ENCODE data around the gene MACIR. TPM values are rescaled to one million over a fixed set of nuclear protein-coding genes. Genes with fewer than 3 reads are reported as not detected.

The MACIR gene
- total RNA-seq, 1 donor from 2014 or later: 0.63 TPM

DNA sequence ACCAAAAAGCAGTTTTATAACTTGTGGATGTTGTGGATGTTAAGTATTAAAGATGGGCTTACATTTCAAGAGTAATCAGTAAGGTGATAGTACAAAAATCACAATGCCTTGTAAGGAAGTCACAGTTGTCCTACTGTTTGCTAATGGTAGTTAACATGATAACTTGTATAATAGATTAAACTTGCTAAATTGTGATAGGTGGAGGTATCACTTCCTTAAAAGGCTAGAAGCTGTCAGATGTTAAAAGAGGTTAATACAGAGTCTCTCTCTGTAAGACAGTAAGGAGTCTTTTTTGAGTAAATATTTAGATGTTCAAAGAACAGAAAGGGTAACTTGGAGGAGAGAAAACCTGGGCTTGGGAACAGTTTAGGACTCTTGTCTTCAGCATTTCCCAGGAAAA lies 14.2 kb upstream of the MACIR start:
- no peak for DNase-seq (ENCODE audit: low spot score)
- no peak for ATAC-seq

DNA sequence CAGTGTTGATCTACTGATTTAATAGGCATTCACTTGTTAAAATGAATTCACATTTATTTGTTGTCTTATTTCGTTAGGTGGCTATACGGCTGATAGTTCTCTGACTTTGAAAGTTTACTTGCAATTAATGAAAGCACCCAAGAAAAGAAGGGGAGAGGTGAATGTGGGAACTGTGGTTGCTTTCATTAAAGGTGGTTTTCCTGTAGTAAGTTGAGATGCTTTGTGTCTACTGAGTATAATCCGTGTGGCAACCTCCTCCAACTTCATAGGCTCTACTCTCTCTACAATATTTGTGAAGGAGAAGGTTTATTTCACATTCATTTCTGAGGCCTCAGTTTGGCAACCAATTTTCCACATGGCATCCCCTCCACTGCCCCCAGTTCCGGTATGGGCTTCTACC lies 12.8 kb upstream of the MACIR start:
- ATAC-seq (no peak), DNase-seq (ENCODE audit: low spot score) (no peak)

GRCh38 chr5:103247118-103247517 lies 11.4 kb upstream of the MACIR start:
- DNase-seq (ENCODE audit: low spot score) (no peak), ATAC-seq (no peak)

DNA sequence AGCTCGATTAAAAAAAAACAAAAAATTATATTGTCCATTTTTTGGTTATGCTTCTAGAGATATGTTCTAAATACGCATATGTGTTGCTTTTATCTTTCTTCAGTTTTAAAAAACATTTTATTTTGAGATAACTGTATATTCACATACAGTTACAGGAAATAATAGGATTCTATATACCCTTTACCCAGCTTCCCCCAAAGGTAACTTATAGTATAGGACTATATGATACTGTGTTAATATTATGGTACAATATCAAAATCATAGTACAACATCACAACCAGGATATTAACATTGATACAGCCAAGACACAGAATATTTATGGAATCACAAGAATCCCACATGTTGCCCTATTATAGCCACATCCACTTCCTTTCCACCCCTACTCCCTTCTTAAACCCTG lies 9.5 kb upstream of the MACIR start:
- DNase-seq (ENCODE audit: low spot score) (no peak), ATAC-seq (no peak)

DNA sequence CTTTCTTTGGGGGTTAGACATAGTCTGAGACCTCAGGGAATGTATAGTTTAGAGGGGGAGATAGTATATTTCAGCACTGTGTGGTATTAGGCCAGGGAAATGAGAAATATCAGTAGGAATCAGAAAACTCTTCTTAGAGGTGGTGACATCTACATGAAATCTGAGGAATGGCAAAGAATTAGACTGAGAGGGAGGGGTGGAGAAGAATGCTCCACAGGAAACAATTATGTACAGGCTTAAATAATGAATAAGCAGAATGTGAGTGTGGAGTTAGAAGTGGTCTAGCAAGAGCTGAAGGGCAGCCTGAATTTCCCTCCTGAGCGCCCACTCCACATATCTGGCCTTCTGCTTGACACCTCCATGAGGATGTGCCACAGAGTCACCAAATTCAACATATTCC lies 3.6 kb upstream of the MACIR start:
- ATAC-seq (no peak), DNase-seq (ENCODE audit: low spot score) (no peak)

DNA sequence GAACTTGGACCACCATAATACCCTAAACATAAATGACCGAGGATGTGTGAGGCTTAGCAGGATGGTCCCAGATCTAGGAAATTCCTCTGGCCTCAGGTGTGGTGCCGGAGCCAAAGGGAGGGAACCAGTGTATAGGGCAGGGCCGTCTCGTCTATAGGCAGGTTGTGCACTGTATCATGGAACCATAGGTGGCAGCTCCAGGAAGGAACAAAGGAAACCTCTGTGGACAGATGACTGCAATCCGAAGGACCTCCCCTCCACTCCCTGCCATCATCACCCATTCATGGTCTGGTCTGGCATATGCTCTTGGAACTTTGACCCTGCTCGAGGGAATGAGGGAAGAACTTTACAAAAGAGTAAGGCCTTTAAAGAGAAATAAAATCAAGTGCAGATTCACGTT lies 2.9 kb upstream of the MACIR start:
- no peak for DNase-seq (ENCODE audit: low spot score)
- no peak for ATAC-seq

GRCh38 chr5:103256178-103256577 lies 2.4 kb upstream of the MACIR start:
- no peak for ATAC-seq
- DNase-seq (ENCODE audit: low spot score): no peak

- DNase-seq (ENCODE audit: low spot score): peak; percentile 64
- ATAC-seq: peak; percentile 48
These were observed 568 bp downstream of the MACIR start for GRCh38 chr5:103258957-103259704.

- DNase-seq (ENCODE audit: low spot score) (no peak), ATAC-seq (peak; percentile 4)
These were observed 1.3 kb downstream of the MACIR start for GRCh38 chr5:103259705-103260355.

GRCh38 chr5:103260951-103261350 lies 2.4 kb downstream of the MACIR start:
- no peak for DNase-seq (ENCODE audit: low spot score)
- no peak for ATAC-seq

- DNase-seq (ENCODE audit: low spot score) (no peak), ATAC-seq (no peak)
These were observed 3.9 kb downstream of the MACIR start for GRCh38 chr5:103262422-103262871.

- no peak for DNase-seq (ENCODE audit: low spot score)
- no peak for ATAC-seq
These were observed 4.5 kb downstream of the MACIR start for GRCh38 chr5:103263054-103263453.

- DNase-seq (ENCODE audit: low spot score) (no peak), ATAC-seq (no peak)
These were observed 5.9 kb downstream of the MACIR start for GRCh38 chr5:103264508-103264907.

GRCh38 chr5:103270581-103270980 lies 12.0 kb downstream of the MACIR start:
- DNase-seq (ENCODE audit: low spot score) (no peak), ATAC-seq (no peak)

DNA sequence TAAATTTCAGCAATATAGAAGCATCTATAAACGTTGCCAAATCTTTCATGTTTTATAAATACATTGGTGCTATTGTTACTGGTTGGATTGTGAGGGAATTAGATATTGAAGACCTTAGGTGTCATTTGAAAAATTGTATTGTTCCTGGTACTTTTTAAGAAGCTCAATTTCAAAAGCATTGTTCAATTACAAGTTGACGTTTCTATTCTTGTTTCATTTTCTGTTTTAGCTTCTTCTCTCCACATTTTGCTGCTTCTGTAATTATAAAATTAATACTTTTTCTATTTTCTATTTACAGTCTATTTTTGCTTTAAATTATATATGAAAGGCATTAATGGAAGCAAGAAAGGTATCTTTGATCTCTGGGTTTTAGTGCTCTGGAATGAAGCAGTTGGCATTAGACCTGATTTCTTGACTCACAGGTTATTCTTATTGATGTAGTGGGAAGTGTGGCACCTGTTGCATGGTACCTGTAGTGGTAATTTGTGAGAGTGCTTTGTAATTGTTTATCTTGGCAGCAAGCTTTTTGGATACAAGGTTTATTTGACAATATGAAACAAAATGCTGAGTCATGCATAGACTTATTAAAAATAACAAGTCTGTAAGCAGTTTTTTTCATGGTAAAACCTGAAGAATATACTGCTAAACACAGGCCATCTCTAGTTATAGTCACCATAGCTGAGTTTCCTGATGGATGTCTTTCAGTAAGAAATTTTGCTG lies 13.2 kb downstream of the MACIR start:
- DNase-seq (ENCODE audit: low spot score) (no peak), ATAC-seq (no peak)

GRCh38 chr5:103272377-103272776 lies 13.8 kb downstream of the MACIR start:
- ATAC-seq: no peak
- no peak for DNase-seq (ENCODE audit: low spot score)

DNA sequence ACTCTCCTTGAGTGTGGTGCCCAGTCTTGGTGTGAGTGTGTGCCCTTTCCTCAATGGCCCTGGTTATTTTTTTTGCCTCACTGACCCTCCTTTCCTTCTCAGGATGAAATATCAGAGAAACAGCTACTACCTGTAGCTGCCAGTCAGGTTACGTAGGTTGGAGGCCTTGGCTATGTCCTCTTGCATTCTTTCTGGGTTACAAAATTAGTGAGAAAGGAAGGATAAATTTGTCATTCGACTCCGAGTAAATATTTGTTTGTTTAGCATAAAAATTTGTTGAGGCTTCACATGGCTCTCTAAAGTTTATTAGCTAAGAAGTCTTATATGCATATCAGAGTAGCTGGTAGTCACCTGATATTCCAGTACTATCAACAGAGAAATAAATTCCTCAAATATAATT lies 15.4 kb downstream of the MACIR start:
- ATAC-seq: no peak
- DNase-seq (ENCODE audit: low spot score): no peak

GRCh38 chr5:103275851-103276250 lies 17.3 kb downstream of the MACIR start:
- DNase-seq (ENCODE audit: low spot score) (no peak), ATAC-seq (no peak)

DNA sequence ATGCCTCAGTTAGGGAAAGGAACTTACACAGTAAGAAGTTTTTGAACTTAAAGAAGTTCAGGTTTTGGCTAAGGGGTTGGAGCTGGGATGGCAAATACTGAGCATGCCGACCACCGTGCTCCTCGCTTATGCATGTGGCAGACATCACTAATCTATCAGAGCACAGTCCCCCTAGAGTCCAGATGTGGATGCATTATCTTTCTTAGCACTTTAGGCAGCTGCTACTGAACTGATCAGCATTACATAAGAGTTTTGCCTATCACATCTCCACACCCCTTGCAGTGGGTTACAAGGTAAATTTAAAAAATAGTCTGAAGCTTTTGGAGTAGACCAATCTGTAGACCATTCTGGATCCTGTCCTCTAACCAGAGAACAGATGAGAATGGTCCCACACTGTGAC lies 22.4 kb downstream of the MACIR start:
- DNase-seq (ENCODE audit: low spot score): no peak
- no peak for ATAC-seq

- ATAC-seq (no peak), DNase-seq (ENCODE audit: low spot score) (no peak)
These were observed 24.6 kb downstream of the MACIR start for GRCh38 chr5:103283120-103283519.

GRCh38 chr5:103283869-103284268 lies 25.3 kb downstream of the MACIR start:
- DNase-seq (ENCODE audit: low spot score): no peak

DNA sequence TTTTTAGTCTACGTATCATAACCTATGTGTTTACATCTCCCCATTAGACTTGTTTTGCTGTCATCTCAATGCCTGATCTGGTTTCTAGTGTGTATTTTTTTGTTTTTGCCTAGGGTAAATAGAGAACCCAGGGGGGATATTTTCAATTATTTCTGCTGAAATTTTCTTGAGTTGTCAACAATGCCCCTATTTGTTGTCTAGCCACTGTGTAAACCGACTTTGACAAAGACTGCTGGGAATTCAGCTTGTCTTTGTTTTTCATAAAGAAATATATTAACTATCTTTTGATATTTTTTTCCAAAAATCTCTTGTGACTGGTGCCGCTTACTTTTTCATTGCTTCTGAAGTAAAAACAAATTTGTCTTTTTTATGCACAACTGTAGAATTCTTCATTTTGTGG lies 28.1 kb downstream of the MACIR start:
- no peak for ATAC-seq
- no peak for DNase-seq (ENCODE audit: low spot score)

More at GRCh38 chr5:103283869-103284268, 25.3 kb downstream of the MACIR start:
- ATAC-seq: no peak
